Progenitor cell of endocrine pancreas (in vitro differentiated cells): ENCODE results near the gene PRKCG. TPM values are rescaled to one million over a fixed set of nuclear protein-coding genes. Genes with fewer than 3 reads are reported as not detected.

Experiments used
- DNase-seq: peaks from one replicate; pipeline ENCODE4 v3.0.0; 2021; ENCODE audit warnings: low spot score; ENCODE audit not compliant: unreplicated experiment
- H3K27ac Mint-ChIP-seq: 2 replicates; pipeline ENCODE4 v1.8.0; 2021; ENCODE audit warnings: mild to moderate bottlenecking, moderate library complexity, mixed read lengths
- H3K27me3 Mint-ChIP-seq: 2 replicates; pipeline ENCODE4 v1.8.0; 2021; ENCODE audit warnings: mixed read lengths
- H3K36me3 Mint-ChIP-seq: 2 replicates; pipeline ENCODE4 v1.8.0; 2022; ENCODE audit warnings: mixed read lengths; ENCODE audit not compliant: insufficient read depth
- H3K4me1 Mint-ChIP-seq: 2 replicates; pipeline ENCODE4 v1.8.0; 2021; ENCODE audit warnings: low read depth, mixed read lengths
- H3K4me3 Mint-ChIP-seq: 2 replicates; pipeline ENCODE4 v1.8.0; 2021; ENCODE audit warnings: low read depth, mild to moderate bottlenecking, moderate library complexity, mixed read lengths
- H3K9me3 Mint-ChIP-seq: 2 replicates; pipeline ENCODE4 v1.8.0; 2021; ENCODE audit warnings: low read depth, mixed read lengths
- total RNA-seq: library from RNA; stranded (reverse); gene quantifications from 2 replicates; pipeline ENCODE4 v1.2.1, GENCODE V29; 2021
- TF ChIP-seq, protein P1 (sequence below): fragments of 200-600 bp; sonication (generic); IDR thresholded peaks from one replicate; pipeline ENCODE4 v1.5.0; 2021; ENCODE audit warnings: antibody characterized with exemption, mild to moderate bottlenecking; ENCODE audit not compliant: unreplicated experiment

Gene PRKCG
- total RNA-seq, 1 donor from 2014 or later, result 8.4 TPM

- TF ChIP-seq, protein P1, sequence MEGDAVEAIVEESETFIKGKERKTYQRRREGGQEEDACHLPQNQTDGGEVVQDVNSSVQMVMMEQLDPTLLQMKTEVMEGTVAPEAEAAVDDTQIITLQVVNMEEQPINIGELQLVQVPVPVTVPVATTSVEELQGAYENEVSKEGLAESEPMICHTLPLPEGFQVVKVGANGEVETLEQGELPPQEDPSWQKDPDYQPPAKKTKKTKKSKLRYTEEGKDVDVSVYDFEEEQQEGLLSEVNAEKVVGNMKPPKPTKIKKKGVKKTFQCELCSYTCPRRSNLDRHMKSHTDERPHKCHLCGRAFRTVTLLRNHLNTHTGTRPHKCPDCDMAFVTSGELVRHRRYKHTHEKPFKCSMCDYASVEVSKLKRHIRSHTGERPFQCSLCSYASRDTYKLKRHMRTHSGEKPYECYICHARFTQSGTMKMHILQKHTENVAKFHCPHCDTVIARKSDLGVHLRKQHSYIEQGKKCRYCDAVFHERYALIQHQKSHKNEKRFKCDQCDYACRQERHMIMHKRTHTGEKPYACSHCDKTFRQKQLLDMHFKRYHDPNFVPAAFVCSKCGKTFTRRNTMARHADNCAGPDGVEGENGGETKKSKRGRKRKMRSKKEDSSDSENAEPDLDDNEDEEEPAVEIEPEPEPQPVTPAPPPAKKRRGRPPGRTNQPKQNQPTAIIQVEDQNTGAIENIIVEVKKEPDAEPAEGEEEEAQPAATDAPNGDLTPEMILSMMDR, result no peak
- no peak overlapping the region for H3K27ac Mint-ChIP-seq
Measured at GRCh38 chr19:53885036-53885435, 3.0 kb downstream of the PRKCG start.

DNA sequence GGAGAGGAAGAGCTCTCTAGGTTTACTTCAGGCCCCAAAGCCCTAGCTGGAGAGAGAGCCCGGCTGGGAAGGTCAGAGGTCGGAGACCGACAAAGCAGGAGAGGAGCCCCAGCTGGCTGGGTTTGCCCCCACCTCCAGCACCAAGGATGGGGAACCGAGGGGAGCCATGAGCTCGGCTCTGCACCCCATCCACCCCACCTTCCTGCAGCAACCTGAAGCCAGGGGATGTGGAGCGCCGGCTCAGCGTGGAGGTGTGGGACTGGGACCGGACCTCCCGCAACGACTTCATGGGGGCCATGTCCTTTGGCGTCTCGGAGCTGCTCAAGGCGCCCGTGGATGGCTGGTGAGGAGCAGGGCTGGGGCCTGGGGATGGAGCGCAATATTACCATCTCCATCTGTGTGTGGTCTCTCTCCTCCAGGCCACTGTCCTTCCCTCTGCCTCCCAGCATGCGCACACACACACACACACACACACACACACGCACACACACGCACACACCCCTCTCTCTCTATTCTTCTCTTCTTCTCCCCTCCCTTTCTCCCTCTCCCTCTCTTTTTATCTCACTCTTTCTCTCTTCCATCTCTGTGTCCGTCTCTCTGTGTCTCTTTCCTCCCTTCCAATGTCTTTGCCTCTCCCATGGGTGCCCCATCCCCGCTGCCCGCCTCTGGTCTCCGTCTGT lies 10.4 kb downstream of the PRKCG start:
- TF ChIP-seq, protein P1, result no peak
- H3K27me3 Mint-ChIP-seq, result peaks cover 51% of the 10 kb centered on the region
- H3K4me1 Mint-ChIP-seq, result no peaks in the 10 kb centered on the region
- no peak overlapping the region for H3K27ac Mint-ChIP-seq
- no peaks in the 10 kb centered on the region for H3K36me3 Mint-ChIP-seq
- DNase-seq, result no peak
- H3K9me3 Mint-ChIP-seq, result no peaks in the 10 kb centered on the region
- H3K4me3 Mint-ChIP-seq, result no peak overlapping the region

More at GRCh38 chr19:53885036-53885435, 3.0 kb downstream of the PRKCG start:
- DNase-seq, result no peak
- peaks cover 7% of the 10 kb centered on the region for H3K4me1 Mint-ChIP-seq
- no peak overlapping the region for H3K4me3 Mint-ChIP-seq
- H3K9me3 Mint-ChIP-seq, result no peaks in the 10 kb centered on the region
- H3K27me3 Mint-ChIP-seq, result peaks cover 37% of the 10 kb centered on the region
- H3K36me3 Mint-ChIP-seq, result no peaks in the 10 kb centered on the region

- Mint-ChIP-seq H3K4me1 (no peaks in the 10 kb centered on the region), H3K27me3 (peaks cover 54% of the 10 kb centered on the region), H3K36me3 (no peaks in the 10 kb centered on the region), H3K9me3 (no peaks in the 10 kb centered on the region), H3K4me3 (no peak overlapping the region), H3K27ac (no peak overlapping the region)
- no peak for DNase-seq
- TF ChIP-seq, protein P1, result no peak
Measured at GRCh38 chr19:53892981-53893325, 11.0 kb downstream of the PRKCG start.

- H3K4me3 Mint-ChIP-seq, result no peak overlapping the region
- H3K27ac Mint-ChIP-seq, result no peak overlapping the region
- no peak for DNase-seq
- H3K4me1 Mint-ChIP-seq, result no peaks in the 10 kb centered on the region
- H3K36me3 Mint-ChIP-seq, result no peaks in the 10 kb centered on the region
- no peaks in the 10 kb centered on the region for H3K9me3 Mint-ChIP-seq
- TF ChIP-seq, protein P1, result no peak
- H3K27me3 Mint-ChIP-seq, result peaks cover 63% of the 10 kb centered on the region
Measured at GRCh38 chr19:53894707-53895106, 12.7 kb downstream of the PRKCG start.

GRCh38 chr19:53896682-53897081 lies 14.7 kb downstream of the PRKCG start:
- DNase-seq, result no peak
- Mint-ChIP-seq H3K9me3 (no peaks in the 10 kb centered on the region), H3K36me3 (no peaks in the 10 kb centered on the region), H3K27ac (no peak overlapping the region), H3K4me3 (no peak overlapping the region), H3K4me1 (no peaks in the 10 kb centered on the region), H3K27me3 (peaks cover 66% of the 10 kb centered on the region)
- TF ChIP-seq, protein P1, result no peak
